ENCODE results near the gene TATDN3. TPM values are rescaled to one million over a fixed set of nuclear protein-coding genes. Genes with fewer than 3 reads are reported as not detected.

Gene TATDN3
- polyA plus RNA-seq, 1 experiment, result 4.6 TPM

DNA sequence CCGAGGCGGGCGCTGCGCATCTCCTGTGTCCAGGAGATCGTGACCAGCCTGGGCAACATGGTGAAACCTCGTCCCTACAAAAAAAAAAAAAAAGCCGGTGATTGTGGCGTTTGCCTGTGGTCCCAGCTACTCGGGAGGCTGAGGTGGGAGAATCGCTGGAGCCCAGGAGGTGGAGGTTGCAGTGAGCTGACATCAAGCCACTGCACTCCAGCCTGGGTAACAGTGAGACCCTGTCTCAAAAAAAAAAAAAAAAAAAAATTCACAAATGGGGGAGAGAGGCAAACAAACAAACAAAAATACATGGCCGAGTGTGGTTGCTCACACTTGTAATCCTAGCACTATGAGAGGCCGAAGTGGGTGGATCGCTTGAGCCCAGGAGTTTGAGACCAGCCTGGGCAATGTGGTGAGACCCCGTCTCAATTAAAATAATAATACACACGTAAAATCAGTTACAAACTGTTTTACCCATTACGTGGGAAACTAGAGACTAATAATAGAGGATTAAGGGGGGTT is 758 bp downstream of the TATDN3 start:
- Histone ChIP-seq H3K36me3 (ENCODE audit: control insufficient read depth, insufficient read depth, low read length) (no peaks in the 10 kb centered on the region), H3K27me3 (ENCODE audit: control insufficient read depth, insufficient read depth, low read length) (no peaks in the 10 kb centered on the region), H3K4me3 (ENCODE audit: low read depth, low read length) (peak overlapping the region; percentile 98)
- no peak for DNase-seq (ENCODE audit: low read depth)
- POLR2A ChIA-PET, result no interaction called here
- TF ChIP-seq CTCF (IDR thresholded peaks at IDR 0.05; ENCODE audit: insufficient read depth, low read depth, low read length), result no peak
- CTCF ChIA-PET, result interaction anchor here (1.3 to 1.9 kb wide), 6 partner anchors 9 to 203 kb away, joined by 3 to 8 read pairs (median 6); no protein-coding TSS in a partner anchor

DNA sequence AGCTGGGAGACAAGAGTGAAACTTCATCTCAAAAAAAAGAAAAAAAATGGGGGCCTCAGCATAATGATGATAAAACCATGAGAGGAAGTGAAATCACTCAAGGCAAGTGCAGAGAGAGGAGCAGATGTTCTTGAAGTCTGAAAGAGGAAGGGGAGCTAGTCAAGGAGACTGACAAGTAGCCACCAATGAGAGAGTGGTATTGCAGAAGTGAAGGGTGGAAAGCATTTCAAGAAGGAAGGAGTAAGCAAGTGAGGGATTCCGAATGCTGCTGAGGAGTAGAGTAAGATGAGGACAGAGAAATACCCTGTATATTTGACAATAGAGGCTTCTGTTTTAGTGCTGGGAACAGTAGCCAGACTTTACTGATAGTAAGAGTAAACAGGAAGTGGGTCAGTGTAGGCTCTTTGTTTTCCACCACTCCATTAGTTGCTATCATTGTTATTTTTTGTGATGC is 2.9 kb downstream of the TATDN3 start:
- TF ChIP-seq CTCF (IDR thresholded peaks at IDR 0.05; ENCODE audit: insufficient read depth, low read depth, low read length), result no peak
- Histone ChIP-seq H3K4me3 (ENCODE audit: low read depth, low read length) (no peak overlapping the region), H3K36me3 (ENCODE audit: control insufficient read depth, insufficient read depth, low read length) (no peaks in the 10 kb centered on the region), H3K27me3 (ENCODE audit: control insufficient read depth, insufficient read depth, low read length) (no peaks in the 10 kb centered on the region)
- DNase-seq (ENCODE audit: low read depth), result no peak
- ChIA-PET CTCF (interaction anchor here (0.5 to 2.2 kb wide), 2 partner anchors 71 to 200 kb away, joined by 3 to 5 read pairs; no protein-coding TSS in a partner anchor), POLR2A (no interaction called here)

GRCh38 chr1:212797681-212798080 is 6.0 kb downstream of the TATDN3 start:
- no peak for DNase-seq (ENCODE audit: low read depth)
- H3K36me3 ChIP-seq (ENCODE audit: control insufficient read depth, insufficient read depth, low read length), result no peaks in the 10 kb centered on the region; the same call in 1 of the 2 replicates
- ChIA-PET CTCF (no interaction called here), POLR2A (interaction anchor here (0.6 kb wide), 1 partner anchor 189 kb away, joined by 3 read pairs; the partner anchor contains the start of gene ATF3)
- H3K27me3 ChIP-seq (ENCODE audit: control insufficient read depth, insufficient read depth, low read length), result no peaks in the 10 kb centered on the region
- no peak overlapping the region for H3K4me3 ChIP-seq (ENCODE audit: low read depth, low read length)
- no peak for TF ChIP-seq CTCF (IDR thresholded peaks at IDR 0.05; ENCODE audit: insufficient read depth, low read depth, low read length)

DNA sequence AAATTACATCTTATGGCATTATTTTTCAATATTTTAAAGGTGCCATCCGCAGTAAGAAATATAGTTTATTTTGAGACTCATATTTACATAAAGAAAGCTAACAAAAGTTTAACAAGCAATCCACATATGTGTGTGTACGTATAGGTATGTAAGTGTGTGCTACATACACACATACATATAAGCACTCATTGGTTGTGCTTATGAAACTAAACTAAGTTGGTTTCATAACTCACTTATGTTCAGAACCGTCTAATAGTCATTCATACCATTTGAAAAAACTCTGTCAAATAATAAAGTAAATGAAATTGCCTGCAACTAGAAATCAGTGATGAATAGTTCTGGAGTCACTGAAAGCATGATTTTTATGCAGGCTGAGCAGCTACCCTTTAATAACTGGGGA is 14.1 kb downstream of the TATDN3 start:
- ChIA-PET POLR2A (no interaction called here), CTCF (no interaction called here)
- Histone ChIP-seq H3K4me3 (ENCODE audit: low read depth, low read length) (no peak overlapping the region), H3K27me3 (ENCODE audit: control insufficient read depth, insufficient read depth, low read length) (no peaks in the 10 kb centered on the region), H3K36me3 (ENCODE audit: control insufficient read depth, insufficient read depth, low read length) (no peaks in the 10 kb centered on the region; the same call in 1 of the 2 replicates)
- TF ChIP-seq CTCF (IDR thresholded peaks at IDR 0.05; ENCODE audit: insufficient read depth, low read depth, low read length), result no peak
- DNase-seq (ENCODE audit: low read depth), result no peak

DNA sequence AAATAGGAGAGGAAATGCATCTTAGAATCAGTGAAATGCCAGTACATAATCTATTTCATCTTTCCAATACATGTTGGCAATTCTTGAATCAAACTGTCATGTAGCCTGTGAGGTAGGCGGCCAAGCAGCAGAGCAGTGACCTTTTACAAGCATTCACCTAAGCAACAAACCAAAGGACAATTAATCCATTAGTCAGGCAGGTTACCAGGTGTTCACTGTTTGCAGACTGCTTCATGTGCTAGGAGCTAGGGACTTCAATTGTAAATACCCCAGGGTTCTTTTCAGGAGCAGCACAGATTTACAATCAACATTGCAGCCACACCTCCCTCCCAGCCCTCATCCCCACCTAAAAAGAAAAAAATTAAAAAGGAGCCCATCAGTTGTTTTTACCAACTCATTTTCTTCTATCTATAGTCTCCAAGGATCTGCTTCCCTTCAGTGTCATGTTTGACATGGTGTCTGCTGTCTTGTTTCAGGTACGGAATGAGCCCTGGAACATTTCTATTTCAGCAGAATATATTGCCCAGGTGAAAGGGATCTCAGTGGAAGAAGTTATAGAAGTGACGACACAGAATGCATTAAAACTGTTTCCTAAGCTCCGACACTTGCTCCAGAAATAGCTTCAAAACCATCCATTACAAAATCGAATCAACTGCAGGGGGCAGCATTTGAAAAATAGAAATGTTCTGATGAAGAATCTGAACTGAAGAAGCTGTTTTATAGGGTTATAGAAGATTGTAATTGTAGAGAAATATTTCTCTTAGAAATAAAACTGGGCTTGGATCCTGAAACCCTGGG is 23.0 kb downstream of the TATDN3 start:
- CTCF ChIA-PET, result interaction anchor here (0.7 to 1.3 kb wide), 6 partner anchors 9 to 248 kb away, joined by 3 to 18 read pairs (median 3); no protein-coding TSS in a partner anchor
- peak; percentile 27; the same call in 1 of the 2 replicates for TF ChIP-seq CTCF (IDR thresholded peaks at IDR 0.05; ENCODE audit: insufficient read depth, low read depth, low read length)
- no peaks in the 10 kb centered on the region for H3K27me3 ChIP-seq (ENCODE audit: control insufficient read depth, insufficient read depth, low read length)
- no peak for DNase-seq (ENCODE audit: low read depth)
- POLR2A ChIA-PET, result no interaction called here
- H3K4me3 ChIP-seq (ENCODE audit: low read depth, low read length), result no peak overlapping the region
- no peaks in the 10 kb centered on the region for H3K36me3 ChIP-seq (ENCODE audit: control insufficient read depth, insufficient read depth, low read length)

All from BJ (cell line).